ENCODE results near the gene KCTD20.
"Not testable (repeated sequence)": the region's sequence is repeated elsewhere in the genome, so short reads cannot be mapped to it uniquely, and the experiment has no call there.

KCTD20 gene

DNA sequence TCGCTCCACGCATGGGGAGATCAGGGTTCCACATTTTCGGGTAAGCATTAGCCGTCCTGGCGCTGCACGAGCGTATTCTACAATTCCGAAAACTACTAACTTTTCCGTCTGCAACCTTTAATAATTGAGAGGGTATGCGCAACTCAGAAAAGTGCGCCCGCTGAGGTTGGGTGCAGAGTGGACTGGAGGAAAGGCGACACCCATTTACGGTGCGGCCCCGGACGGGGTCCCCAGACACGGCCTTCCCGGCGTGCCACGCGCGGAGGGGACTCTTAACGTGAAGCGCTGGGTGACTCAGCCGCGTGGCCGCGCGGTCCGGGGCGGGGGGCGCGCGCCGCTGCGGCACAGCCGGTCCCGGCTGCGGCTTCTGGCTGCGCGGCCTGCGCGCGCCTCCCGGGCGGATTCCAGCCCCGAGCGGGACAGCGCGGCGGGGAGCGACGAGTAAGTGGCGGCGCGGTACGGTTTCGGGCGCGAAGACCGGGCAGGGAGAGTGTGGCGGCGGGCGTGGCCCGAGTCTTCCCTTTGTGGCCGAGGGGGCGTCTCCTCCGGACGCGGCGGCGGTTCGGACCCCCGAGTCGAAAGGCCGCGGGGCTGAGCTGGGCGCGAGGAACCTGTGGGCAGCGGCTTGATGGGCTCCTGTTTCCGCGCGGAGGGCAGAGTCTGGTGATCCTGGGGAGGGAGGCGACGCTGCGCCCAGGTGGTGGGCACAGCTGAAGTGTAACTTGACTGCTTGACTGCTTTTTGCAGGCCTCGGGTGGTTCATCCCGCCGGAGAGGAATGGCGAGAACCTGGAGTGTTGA lies at the start of gene KCTD20, which contains the start of gene PXT1:
Gene KCTD20 (plus strand): TSS at position 330 of the 800 bp plus-strand sequence. CDS start 27,098 bp downstream, outside the sequence.
Gene PXT1 (minus strand): TSS at position 184 of the 800 bp plus-strand sequence. CDS start 16,772 bp downstream, outside the sequence.
- peak; percentile 82 for DNase-seq

DNA sequence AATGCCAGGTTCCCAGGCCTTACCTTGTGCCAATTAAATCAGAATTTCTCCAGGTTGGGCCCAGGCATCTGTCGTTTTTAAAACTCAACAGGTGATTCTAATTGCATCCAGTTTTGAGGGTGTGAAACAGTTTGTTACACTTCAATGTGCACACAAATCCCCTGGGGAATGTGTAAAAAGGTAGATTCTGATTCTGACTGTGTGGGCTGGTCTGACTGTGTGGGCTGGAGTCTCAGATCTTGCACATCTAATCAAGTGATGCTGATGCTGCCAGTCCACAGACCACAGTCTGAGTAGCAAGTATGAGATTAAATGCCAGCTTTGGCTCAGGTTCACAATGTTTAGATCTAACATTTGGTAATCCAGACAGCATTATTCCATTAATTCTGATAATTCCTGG lies 42.8 kb upstream of the KCTD20 start:
- no peak for DNase-seq

DNA sequence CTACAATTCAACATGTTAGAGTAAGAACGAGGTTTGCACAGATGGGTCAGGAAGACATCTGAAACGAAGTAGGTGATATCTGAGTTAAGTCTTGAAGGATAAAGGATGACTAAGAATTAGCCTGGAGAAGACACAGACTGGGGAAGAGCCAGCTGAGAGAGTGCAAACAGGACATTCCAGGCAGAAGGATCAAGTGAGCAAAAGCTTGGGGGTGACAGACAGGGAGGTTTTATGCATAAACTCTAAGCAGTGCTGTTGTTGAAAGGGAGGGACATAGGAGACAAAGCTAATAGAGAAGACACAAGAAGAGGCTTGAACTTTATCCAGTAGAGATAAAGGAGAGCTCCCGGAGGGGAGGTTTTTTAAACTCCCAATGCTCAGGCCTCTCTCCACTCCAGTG lies 40.3 kb upstream of the KCTD20 start:
- DNase-seq, result no peak

DNA sequence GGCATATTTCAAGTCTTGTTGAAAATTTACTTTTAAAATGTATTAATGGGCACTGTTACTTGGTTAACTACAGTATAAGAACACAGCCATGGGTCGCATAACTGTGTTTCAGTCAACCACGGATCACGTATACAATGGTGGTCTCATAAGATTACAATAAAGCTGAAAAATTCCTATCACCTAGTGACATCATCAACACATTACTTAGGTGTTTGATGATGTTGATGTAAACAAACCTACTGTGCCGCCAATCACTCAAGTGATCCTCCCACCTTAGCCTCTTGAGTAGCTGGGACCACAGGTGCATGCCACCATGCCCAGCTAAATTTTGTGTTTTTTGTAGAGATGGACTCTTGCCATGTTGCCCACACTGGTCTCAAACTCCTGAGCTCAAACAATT lies 38.6 kb upstream of the KCTD20 start:
- DNase-seq, result no peak

DNA sequence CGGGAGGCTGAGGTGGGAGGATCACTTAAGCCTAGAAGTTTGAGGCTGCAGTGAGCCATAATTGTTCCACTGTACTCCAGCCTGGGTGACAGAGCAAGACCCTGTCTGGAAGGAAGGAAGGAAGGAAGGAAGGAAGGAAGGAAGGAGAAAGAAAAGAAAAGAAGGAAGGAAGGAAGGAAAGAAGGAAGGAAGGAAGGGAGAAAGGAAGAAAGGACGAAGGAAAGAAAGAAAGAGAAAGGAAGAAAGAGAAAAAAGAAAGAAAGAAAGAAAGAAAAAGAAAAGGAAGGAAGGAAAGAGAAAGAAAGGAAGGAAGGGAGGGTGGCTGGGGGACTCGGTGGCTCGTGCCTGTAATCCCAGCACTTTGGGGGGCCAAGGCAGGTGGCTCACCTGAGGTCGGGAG lies 33.1 kb upstream of the KCTD20 start:
- DNase-seq, result not testable (repeated sequence)

DNA sequence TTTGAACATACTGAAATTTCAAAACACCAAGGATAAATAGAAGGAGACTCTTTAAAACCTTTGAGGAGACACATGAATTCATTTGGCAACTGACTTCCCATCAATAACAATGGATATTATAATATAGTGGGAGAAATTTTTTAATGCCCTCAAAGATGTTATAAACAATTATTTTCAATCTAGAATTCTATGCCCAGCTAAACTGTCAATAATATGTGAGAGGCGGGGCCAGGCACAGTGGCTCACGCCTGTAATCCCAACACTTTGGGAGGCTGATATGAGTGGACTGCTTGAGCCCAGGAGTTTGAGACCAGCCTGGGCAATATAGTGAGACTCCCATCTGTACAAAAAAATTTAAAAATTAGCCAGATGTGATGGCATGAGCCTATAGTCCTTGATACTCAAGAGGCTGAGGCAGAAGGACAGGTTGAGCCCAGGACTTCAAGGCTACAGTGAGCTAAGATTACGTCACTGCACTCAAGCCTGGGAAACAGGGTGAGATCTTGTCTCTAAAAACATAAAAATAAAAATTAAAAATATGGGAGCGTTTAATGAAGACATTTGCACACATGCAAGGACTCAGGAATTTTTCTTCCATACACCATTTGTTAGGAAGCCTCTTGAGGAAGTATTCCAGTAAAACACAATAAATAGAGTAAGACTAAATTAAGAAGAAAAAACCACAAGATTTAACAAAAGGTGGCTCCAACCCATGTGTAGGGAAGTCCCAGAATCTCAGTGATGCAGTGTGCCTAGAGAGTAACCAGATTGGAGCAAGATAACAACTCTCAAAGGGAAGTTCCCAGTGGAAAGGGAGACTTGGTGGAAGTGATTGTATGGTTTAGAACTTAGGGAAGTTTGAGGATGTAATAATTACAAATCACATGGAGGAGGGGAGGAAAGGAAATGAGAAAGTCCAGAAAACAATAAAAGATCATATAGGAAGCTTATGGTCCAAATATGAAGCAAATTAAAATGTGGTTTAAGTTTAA lies 29.0 kb upstream of the KCTD20 start:
- no peak for DNase-seq

DNA sequence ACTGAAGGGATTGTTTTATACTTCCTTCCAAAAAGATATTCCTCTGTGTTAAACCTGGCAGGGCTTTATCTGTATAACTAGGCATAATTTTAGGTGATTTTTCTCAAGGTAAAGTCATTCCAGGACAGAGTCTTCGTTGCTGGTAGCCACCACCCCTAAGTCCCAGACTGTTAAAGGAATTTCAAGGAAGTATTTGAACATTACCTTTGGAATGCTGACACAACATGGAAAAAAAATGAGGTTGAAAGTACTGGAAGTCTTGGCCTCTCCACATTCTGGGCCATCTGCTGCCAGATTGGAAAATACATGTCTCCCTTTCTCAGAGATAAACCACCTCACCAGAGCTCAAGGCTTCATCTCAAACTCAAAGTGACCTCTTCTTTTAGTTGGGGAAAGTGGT lies 28.3 kb upstream of the KCTD20 start:
- no peak for DNase-seq

DNA sequence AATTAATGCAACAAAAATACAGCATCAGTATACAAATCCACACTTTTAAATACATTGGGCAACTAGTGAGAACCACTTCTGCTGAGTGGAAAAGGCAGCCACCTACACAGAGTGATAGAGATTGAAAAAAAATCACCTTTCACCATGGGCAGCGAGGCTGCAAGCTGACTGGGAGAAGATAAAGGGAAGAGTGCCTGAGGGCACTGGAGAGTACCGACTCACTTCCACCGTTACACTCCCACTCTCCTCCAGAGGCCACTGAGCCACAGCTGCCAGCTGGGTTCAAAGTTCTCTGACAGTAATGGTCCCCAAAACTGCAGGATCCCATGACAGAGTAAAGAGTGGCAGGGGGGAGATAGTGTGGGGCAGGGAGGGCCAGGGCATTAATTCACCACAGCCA lies 24.2 kb upstream of the KCTD20 start:
- no peak for DNase-seq

DNA sequence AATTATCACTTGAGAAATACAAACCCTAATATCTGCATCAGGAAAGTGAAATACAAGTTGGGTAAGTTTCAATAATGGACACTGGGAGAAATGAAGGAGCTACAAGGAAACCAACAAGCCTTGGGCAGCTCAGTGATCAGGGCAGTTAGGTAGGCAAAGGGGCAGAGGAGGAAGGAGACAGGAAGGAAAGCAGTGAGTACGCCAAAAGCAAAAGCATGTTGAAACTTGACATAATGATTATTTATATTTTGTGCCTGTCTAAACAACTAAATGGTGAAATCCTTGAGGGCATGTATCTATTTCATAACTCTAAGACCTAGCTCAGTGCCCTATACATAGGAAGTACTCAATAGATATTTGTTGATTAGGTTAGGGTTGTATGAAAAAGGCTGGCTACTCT lies 23.5 kb upstream of the KCTD20 start:
- no peak for DNase-seq

DNA sequence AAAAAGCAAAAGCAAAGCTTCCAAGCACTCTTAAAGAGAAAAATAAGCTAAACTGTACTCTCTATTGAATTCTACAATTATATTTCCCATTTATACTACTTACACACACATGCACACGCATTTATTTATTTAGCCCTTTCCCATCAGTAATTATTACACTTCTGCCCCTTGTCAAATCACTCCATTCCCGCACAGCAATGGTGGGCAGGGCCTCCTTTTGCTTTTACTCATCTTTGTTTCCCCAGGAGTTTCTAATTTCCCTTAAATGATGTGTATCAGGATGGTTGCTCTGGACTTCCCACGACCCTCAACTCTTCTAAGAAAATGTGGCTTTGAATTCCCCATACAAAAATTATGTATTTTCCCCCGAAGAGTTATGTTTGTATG lies 20.1 kb upstream of the KCTD20 start:
- no peak for DNase-seq

DNA sequence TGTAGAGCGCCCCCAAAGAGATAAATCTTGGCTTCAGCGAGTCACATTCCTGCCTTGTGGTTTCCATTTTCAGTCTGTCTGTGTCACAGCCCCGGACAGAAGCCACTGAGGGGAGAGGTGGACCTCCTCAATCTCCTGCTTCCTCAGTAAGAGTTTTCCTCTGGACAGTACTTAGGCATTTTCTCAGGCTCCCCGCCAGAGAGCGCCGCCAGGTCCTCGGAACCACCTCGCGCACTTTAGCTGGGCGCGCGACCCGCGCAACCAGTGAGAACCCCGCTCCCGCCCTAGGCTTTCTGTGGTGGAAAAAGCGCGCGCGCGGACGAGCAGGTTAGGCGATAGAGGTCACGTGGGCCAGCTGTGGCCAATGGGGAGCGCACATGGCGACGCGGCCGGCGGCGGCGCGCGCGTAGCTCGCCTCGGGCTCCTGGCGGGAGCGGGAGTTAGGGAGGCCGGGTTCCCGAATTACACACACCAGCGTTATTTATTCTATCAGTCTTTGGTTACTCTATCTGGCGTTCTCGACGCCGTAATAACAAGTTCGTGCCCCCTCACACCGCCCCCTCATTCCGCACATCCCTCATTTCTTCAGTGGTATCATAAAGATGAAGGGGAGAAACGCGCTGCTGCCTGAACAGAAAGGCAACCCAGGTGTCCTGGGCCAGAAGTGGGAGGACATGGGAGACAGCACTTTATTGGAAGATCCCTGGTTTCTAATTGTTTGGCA lies 19.5 kb upstream of the KCTD20 start:
- peak; percentile 98 for DNase-seq

DNA sequence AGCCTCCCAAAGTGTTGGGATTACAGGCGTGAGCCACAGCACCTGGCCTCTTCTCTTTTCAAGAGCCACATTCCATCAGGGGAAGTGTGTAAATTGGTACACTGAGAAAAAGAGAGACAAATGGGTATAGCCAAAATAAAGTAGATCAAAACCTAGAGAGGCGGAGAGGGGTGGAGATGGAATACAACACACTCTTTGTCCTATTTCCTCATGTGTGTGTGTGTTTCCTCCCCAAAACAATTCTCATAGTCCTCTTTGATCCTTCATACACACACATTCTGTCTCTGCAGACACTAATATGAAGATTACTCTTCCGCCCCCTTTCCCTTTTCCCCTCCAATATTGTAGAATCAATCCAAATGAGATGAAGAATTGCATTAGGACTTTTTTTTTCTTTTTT lies 16.2 kb upstream of the KCTD20 start:
- no peak for DNase-seq

DNA sequence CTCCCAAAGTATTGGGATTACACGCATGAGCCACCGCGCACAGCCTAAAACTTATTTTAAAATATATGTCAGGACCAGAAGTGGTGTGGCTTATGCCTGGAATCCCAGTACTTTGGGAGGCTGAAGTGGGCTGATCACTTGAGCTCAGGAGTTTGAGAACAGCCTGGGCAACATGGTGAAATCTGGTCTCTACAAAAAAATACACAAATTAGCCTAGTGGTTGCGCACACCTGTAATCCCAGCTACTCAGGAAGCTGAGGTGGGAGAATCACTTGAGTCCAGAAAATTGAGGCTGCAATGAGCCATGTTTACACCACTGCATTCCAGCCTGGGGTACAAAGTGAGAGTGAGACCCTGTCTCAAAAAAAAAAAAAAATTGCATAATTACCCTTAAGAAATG lies 13.9 kb upstream of the KCTD20 start:
- DNase-seq, result no peak

DNA sequence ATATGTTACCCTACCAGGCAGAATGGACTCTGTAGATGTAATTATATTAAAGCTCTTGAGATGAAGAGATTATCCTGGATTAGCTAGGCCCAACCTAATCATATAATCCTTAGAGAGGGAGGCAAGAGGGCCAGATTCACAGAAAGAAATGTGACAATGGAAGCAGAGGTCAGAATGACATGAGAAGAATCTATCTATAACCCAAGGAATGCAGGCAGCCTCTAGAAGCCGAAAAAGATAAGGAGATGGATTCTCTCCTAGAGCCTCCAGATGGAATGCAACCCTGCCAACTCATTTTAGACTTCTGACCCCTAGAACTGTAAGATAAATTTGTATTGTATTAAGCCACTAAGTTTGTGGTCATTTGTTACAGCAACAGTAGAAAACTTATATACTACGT lies 12.4 kb upstream of the KCTD20 start:
- no peak for DNase-seq

DNA sequence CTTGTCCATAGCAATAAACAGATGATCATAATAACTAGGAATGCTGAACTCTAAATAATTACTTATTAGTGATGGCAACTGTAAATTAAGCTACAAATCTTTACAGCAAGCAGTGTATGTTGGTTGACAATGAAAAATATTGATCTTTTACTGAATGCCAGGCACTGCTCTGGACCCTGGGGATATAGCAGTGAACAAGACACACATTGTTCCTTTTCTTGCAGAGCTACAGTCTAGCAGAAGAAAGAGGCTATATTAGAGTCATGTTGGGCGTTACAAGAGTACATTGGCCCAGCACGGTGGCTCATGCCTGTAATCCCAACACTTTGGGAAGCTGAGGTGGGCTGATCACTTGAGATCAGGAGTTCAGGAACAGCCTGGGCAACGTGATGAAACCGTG lies 11.6 kb upstream of the KCTD20 start:
- no peak for DNase-seq

DNA sequence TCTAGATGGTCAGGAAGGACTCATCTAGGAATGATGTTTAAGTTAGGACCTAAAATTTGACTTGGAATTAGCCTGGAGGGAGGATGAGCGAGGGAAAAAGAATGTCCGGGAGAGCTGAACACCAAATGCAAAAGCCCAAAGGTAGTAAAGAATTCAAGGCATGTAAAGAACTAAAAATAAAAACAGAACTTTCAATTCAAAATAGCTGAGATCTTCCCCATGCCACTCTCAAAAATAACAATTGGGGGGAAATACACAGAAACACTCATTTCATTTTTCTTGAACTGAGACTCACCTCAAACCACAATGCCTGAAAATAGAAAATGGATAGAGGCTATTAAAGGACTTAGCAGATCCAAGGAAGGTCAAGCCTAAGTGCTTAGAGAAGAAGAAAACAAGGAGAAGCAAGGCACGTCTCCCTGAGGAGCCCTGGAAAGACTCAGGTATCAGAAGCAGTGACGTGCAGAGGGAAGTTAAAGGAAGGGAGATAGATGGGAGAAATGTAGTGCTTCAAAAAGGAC lies 10.6 kb upstream of the KCTD20 start:
- DNase-seq, result peak; percentile 18

DNA sequence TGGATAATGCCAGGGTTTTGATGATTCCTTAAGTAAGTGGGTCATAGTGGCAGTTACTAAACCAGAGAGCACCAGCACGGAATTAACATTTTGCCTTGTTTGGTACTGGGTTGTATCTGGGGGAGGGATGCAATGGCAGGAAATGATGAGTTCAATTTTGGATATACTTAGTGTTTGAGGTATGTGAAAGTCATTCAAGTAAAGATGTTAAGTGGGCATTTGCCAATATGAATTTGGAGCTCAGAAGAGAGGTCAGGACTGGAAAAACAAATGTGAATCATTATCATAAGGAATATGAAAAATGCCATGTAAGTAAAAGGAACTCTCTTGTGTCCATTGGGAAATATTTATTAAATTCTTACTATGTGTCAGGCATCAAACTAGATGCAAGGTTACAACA lies 6.3 kb upstream of the KCTD20 start:
- no peak for DNase-seq

DNA sequence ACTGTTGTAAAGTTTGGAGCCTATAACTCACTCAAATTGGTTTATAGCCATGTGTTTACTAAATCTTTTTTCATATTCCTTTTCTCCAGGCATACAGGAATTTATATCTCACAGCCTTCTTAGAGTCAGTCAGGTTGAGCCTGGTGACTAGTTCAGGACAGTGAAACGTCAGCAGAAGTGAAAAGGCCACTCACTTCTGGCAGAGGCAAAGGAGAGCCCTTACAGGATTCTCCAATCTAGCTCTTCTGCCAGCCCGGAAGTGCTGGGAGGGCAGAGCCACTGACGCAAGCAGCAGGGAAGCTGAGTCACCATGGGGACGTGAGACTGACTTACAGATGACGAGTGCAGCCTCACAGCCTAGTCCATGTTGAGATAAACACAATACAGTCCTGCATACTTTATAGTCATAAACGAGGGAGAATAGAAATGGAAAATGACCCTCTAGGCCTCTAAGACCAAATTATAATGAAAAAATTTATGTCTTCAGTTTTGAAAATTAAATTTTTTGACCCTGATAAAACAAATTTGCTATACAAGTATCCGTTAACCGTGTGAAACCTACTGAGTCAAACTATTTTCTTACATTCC lies 1.4 kb upstream of the KCTD20 start:
- peak; percentile 85 for DNase-seq

DNA sequence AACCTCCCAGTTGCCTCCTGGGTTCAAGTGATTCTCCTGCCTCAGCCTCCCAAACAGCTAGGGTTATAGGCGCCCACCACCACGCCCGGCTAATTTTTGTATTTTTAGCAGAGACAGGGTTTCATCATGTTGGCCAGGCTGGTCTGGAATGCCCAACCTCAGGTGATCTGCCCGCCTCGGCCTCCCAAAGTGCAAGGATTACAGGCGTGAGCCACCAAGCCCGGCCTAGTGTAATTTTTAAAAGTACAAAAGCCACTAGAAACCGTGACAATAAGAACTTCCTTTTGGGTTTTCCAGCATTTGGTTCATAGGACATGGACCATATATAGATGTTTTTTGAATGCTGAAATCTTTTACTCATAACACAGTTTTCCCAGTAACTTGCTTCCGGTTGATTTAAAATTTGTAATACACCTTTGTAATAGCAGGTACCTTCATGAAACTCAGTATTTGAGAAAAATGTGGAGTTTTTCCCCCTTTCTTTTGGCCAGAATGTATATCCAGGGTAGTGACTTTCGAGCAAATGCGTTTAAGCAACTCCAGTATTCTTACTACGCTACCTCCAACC lies 613 bp upstream of the KCTD20 start:
- no peak for DNase-seq

DNA sequence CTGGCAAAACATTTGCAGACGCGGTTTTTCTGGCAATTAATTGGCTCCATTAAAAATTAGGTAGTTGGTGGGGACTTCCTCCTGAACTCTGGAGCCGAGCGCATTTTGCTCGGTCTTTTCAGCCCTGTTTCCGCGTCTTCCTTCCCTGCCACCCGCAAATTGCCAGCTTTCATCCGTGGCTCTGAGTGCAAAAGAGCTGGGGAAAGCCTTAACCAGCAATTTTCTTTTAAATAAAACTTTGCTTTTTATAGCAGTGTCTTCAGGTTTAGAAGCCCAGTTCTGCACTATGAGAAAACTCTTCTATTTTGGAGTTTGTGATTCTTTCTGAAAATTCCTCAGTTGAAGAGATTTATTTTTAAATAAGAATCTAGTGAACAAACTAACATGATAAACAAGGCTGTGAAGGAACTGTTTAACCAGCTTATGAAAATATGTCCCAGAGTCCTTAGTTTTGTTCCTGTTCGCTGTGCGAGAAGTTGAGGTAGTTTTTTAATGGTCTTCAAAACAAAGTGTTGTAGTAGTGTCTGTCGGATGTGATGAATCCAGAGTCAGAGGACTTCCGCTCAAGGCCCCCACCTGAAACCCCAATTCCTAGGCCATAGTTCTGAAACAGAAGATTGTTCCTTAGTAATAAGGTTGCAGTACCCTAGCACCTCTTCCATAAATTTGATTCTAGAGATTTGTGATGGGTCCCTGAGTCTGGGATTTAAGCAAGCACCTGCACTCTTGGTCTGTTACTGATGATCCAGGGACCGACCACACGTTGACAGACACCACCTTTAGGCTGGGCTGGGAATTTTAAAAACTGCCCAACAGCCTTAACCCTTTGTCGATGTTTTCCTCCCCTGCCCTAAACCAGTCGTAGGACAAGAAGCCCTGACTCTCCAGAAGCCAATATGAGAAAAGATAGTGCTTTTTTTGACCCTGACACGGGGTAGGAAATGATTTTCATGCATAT lies 950 bp downstream of the KCTD20 start:
- no peak for DNase-seq

DNA sequence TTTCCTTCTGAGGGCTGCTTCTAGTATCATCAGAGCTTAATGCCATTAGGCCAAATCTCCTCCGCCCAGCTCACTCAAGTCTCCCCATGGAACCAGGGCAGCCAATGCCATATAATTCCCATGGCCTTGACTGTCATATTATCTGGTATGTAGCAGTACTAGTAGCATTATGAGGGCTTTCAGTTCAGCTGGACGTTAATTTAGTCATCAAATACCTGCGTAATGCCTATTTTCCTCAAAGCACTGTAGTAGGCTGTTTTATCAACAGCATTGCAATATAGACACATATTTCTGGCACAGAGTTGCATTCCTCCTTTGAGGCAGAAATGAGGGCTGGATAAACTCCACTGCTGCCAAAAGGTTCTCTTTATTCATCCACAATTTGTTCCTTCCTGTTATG lies 1.7 kb downstream of the KCTD20 start:
- no peak for DNase-seq

All from T1000 (cell line).